ENCODE results near the gene RPL37.
"Not testable (repeated sequence)": the region's sequence is repeated elsewhere in the genome, so short reads cannot be mapped to it uniquely, and the experiment has no call there.

RPL37 gene

GRCh38 chr5:40797273-40798011, 37.6 kb downstream of the RPL37 start:
- Mint-ChIP-seq H3K36me3 (peaks cover 9 to 20% of the 10 kb centered on the region in 2 donors), H3K27me3 (no peaks in the 10 kb centered on the region), H3K4me1 (peaks cover 15 to 40% of the 10 kb centered on the region in 2 donors), H3K4me3 (peak overlapping the region; percentile 92 to 95), H3K27ac (peak overlapping the region; percentile 93), H3K9me3 (no peaks in the 10 kb centered on the region)
- ATAC-seq (replicated peaks) (peak; percentile 56 to 60), DNase-seq (peak; percentile 64)

GRCh38 chr5:40796487-40796889, 38.5 kb downstream of the RPL37 start:
- no peak for DNase-seq
- Mint-ChIP-seq H3K36me3 (peaks cover 9 to 20% of the 10 kb centered on the region in 2 donors), H3K4me1 (peaks cover 15 to 48% of the 10 kb centered on the region in 2 donors), H3K27ac (no peak overlapping the region), H3K27me3 (no peaks in the 10 kb centered on the region), H3K4me3 (peak overlapping the region; percentile 92 to 95), H3K9me3 (no peaks in the 10 kb centered on the region)
- ATAC-seq (replicated peaks): no peak

GRCh38 chr5:40794877-40795276, 40.1 kb downstream of the RPL37 start:
- not testable (repeated sequence) for DNase-seq; H3K27me3 Mint-ChIP-seq; H3K4me3 Mint-ChIP-seq; ATAC-seq (replicated peaks); H3K9me3 Mint-ChIP-seq; H3K27ac Mint-ChIP-seq
- Mint-ChIP-seq H3K4me1 (peaks cover 15 to 64% of the 10 kb centered on the region in 2 donors), H3K36me3 (peaks cover 9 to 20% of the 10 kb centered on the region in 2 donors)

- H3K9me3 Mint-ChIP-seq; H3K27ac Mint-ChIP-seq; H3K4me3 Mint-ChIP-seq; DNase-seq; H3K27me3 Mint-ChIP-seq; ATAC-seq (replicated peaks): not testable (repeated sequence)
- peaks cover 9 to 20% of the 10 kb centered on the region in 2 donors for H3K36me3 Mint-ChIP-seq
- H3K4me1 Mint-ChIP-seq: peaks cover 15 to 68% of the 10 kb centered on the region in 2 donors
Measured at GRCh38 chr5:40794340-40794739, 40.7 kb downstream of the RPL37 start.

GRCh38 chr5:40792691-40793090, 42.3 kb downstream of the RPL37 start:
- H3K27ac Mint-ChIP-seq; DNase-seq; H3K4me3 Mint-ChIP-seq; ATAC-seq (replicated peaks); H3K27me3 Mint-ChIP-seq; H3K9me3 Mint-ChIP-seq: not testable (repeated sequence)
- Mint-ChIP-seq H3K4me1 (peaks cover 17 to 78% of the 10 kb centered on the region in 2 donors), H3K36me3 (peaks cover 23 to 32% of the 10 kb centered on the region in 2 donors)

GRCh38 chr5:40791715-40792139, 43.3 kb downstream of the RPL37 start:
- Mint-ChIP-seq H3K27me3 (no peaks in the 10 kb centered on the region), H3K9me3 (peaks cover 0 to 5% of the 10 kb centered on the region in 2 donors), H3K4me3 (no peak overlapping the region), H3K4me1 (peaks cover 16 to 76% of the 10 kb centered on the region in 2 donors), H3K27ac (no peak overlapping the region), H3K36me3 (peaks cover 27 to 38% of the 10 kb centered on the region in 2 donors)
- no peak for DNase-seq
- no peak for ATAC-seq (replicated peaks)

GRCh38 chr5:40790947-40791593, 44.0 kb downstream of the RPL37 start:
- H3K9me3 Mint-ChIP-seq: peaks cover 0 to 6% of the 10 kb centered on the region in 2 donors
- no peaks in the 10 kb centered on the region for H3K27me3 Mint-ChIP-seq
- no peak overlapping the region for H3K27ac Mint-ChIP-seq
- H3K36me3 Mint-ChIP-seq: peaks cover 31 to 44% of the 10 kb centered on the region in 2 donors
- peaks cover 15 to 70% of the 10 kb centered on the region in 2 donors for H3K4me1 Mint-ChIP-seq
- no peak overlapping the region for H3K4me3 Mint-ChIP-seq
- DNase-seq (no peak), ATAC-seq (replicated peaks) (no peak)

- Mint-ChIP-seq H3K4me1 (peaks cover 12 to 66% of the 10 kb centered on the region in 2 donors), H3K36me3 (peaks cover 26 to 33% of the 10 kb centered on the region in 2 donors)
- DNase-seq; H3K27ac Mint-ChIP-seq; H3K27me3 Mint-ChIP-seq; ATAC-seq (replicated peaks); H3K4me3 Mint-ChIP-seq; H3K9me3 Mint-ChIP-seq: not testable (repeated sequence)
Measured at GRCh38 chr5:40788941-40789340, 46.1 kb downstream of the RPL37 start.

GRCh38 chr5:40787986-40788385, 47.0 kb downstream of the RPL37 start:
- ATAC-seq (replicated peaks) (no peak), DNase-seq (no peak)
- no peak overlapping the region for H3K27ac Mint-ChIP-seq
- H3K4me1 Mint-ChIP-seq: peaks cover 9 to 59% of the 10 kb centered on the region in 2 donors
- no peak overlapping the region for H3K4me3 Mint-ChIP-seq
- peaks cover 26 to 29% of the 10 kb centered on the region in 2 donors for H3K36me3 Mint-ChIP-seq
- no peaks in the 10 kb centered on the region for H3K27me3 Mint-ChIP-seq
- peaks cover 0 to 6% of the 10 kb centered on the region in 2 donors for H3K9me3 Mint-ChIP-seq

- not testable (repeated sequence) for H3K4me3 Mint-ChIP-seq; DNase-seq; ATAC-seq (replicated peaks); H3K27ac Mint-ChIP-seq; H3K27me3 Mint-ChIP-seq; H3K9me3 Mint-ChIP-seq
- H3K36me3 Mint-ChIP-seq: peaks cover 26 to 29% of the 10 kb centered on the region in 2 donors
- peaks cover 9 to 64% of the 10 kb centered on the region in 2 donors for H3K4me1 Mint-ChIP-seq
Measured at GRCh38 chr5:40786664-40787063, 48.4 kb downstream of the RPL37 start.

- Mint-ChIP-seq H3K27ac (no peak overlapping the region), H3K4me3 (no peak overlapping the region), H3K27me3 (no peaks in the 10 kb centered on the region), H3K36me3 (peaks cover 26 to 29% of the 10 kb centered on the region in 2 donors), H3K9me3 (peaks cover 0 to 6% of the 10 kb centered on the region in 2 donors), H3K4me1 (peaks cover 11 to 57% of the 10 kb centered on the region in 2 donors)
- DNase-seq (no peak), ATAC-seq (replicated peaks) (no peak)
Measured at GRCh38 chr5:40784916-40785315, 50.1 kb downstream of the RPL37 start.

GRCh38 chr5:40784027-40784653, 50.9 kb downstream of the RPL37 start:
- no peak overlapping the region for H3K4me3 Mint-ChIP-seq
- no peak overlapping the region for H3K27ac Mint-ChIP-seq

GRCh38 chr5:40781843-40782409, 53.1 kb downstream of the RPL37 start:
- no peak for ATAC-seq (replicated peaks)
- H3K9me3 Mint-ChIP-seq: peaks cover 0 to 2% of the 10 kb centered on the region in 2 donors
- DNase-seq: no peak
- H3K4me1 Mint-ChIP-seq: peaks cover 10 to 38% of the 10 kb centered on the region in 2 donors
- H3K27me3 Mint-ChIP-seq: no peaks in the 10 kb centered on the region
- H3K36me3 Mint-ChIP-seq: peaks cover 9 to 13% of the 10 kb centered on the region in 2 donors
- H3K4me3 Mint-ChIP-seq: no peak overlapping the region
- no peak overlapping the region for H3K27ac Mint-ChIP-seq

More at GRCh38 chr5:40784027-40784653, 50.9 kb downstream of the RPL37 start:
- DNase-seq (no peak), ATAC-seq (replicated peaks) (no peak)
- no peaks in the 10 kb centered on the region for H3K27me3 Mint-ChIP-seq
- peaks cover 26 to 29% of the 10 kb centered on the region in 2 donors for H3K36me3 Mint-ChIP-seq
- H3K4me1 Mint-ChIP-seq: peaks cover 13 to 50% of the 10 kb centered on the region in 2 donors
- peaks cover 0 to 6% of the 10 kb centered on the region in 2 donors for H3K9me3 Mint-ChIP-seq

GRCh38 chr5:40780858-40781257, 54.2 kb downstream of the RPL37 start:
- no peak overlapping the region for H3K4me3 Mint-ChIP-seq
- H3K36me3 Mint-ChIP-seq: peaks cover 10 to 14% of the 10 kb centered on the region in 2 donors
- ATAC-seq (replicated peaks): no peak
- H3K9me3 Mint-ChIP-seq: no peaks in the 10 kb centered on the region
- DNase-seq: no peak
- H3K4me1 Mint-ChIP-seq: peaks cover 18 to 48% of the 10 kb centered on the region in 2 donors
- no peak overlapping the region for H3K27ac Mint-ChIP-seq
- H3K27me3 Mint-ChIP-seq: no peaks in the 10 kb centered on the region
